ENCODE data around the gene MRPS18A.

DNA sequence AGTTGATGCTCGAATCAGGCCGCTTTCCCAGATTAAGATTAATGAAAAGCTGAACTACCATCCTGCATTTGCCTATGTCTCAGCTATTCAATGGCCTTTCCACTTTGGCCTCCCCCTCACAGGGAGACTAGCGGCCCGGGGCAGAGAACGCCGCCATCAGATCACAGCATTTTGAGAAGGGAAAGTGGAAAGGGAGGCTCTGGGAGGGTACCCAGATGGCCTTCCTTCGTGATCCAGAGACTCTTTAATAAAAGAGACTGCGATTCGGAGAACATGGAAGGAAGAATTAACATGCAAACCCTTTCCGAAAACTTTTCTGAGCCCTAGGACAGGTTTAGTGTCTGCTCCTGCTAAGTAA, 533 bp downstream of the MRPS18A start:
- TF ChIP-seq POLR2AphosphoS5 (IDR thresholded peaks at IDR 0.05; ENCODE audit: low read depth, low read length) = no peak
- no peak for TF ChIP-seq POLR2A (IDR thresholded peaks at IDR 0.05; ENCODE audit: low read depth, low read length)

Data from GM12891 (cell line).